D721Med (cell line): ENCODE results near the gene CCDC141.

Experiments
- DNase-seq: peaks from one replicate; pipeline ENCODE4 v3.0.0; 2011; ENCODE audit warnings: low spot score; ENCODE audit not compliant: insufficient read length
- FAIRE-seq: peaks from 2 replicates; lab custom pipeline; 2011; peaks lifted over from hg19 to GRCh38; lab: Jason Lieb, UNC
- TF ChIP-seq, protein P1 (sequence below): IDR thresholded peaks from 2 replicates; pipeline ENCODE4 v1.5.1; 2012; ENCODE audit warnings: mild to moderate bottlenecking, control low read depth; ENCODE audit not compliant: insufficient read depth; ENCODE audit errors: missing control alignments

Gene CCDC141

DNA sequence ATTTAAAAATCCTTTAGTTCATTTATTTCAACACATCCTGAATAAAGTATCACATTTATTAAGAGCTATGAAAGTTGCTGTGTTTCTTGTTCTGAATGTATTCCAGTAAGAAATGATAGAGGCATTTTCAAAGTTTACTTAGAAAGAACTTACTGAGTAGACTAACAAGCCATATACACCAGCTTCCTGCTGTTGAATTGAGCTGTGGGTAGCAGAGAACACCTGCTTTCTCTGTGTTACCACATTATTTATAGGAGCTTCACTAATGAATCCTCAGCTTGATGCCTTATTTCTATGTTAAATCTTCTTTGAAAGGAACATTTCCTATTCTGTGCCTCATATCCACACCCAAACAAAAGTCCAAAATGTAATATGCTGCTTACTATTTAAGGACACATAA lies 115.4 kb downstream of the CCDC141 start:
- DNase-seq (no peak), FAIRE-seq (no peak)
- TF ChIP-seq, protein P1, sequence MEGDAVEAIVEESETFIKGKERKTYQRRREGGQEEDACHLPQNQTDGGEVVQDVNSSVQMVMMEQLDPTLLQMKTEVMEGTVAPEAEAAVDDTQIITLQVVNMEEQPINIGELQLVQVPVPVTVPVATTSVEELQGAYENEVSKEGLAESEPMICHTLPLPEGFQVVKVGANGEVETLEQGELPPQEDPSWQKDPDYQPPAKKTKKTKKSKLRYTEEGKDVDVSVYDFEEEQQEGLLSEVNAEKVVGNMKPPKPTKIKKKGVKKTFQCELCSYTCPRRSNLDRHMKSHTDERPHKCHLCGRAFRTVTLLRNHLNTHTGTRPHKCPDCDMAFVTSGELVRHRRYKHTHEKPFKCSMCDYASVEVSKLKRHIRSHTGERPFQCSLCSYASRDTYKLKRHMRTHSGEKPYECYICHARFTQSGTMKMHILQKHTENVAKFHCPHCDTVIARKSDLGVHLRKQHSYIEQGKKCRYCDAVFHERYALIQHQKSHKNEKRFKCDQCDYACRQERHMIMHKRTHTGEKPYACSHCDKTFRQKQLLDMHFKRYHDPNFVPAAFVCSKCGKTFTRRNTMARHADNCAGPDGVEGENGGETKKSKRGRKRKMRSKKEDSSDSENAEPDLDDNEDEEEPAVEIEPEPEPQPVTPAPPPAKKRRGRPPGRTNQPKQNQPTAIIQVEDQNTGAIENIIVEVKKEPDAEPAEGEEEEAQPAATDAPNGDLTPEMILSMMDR, result no peak

DNA sequence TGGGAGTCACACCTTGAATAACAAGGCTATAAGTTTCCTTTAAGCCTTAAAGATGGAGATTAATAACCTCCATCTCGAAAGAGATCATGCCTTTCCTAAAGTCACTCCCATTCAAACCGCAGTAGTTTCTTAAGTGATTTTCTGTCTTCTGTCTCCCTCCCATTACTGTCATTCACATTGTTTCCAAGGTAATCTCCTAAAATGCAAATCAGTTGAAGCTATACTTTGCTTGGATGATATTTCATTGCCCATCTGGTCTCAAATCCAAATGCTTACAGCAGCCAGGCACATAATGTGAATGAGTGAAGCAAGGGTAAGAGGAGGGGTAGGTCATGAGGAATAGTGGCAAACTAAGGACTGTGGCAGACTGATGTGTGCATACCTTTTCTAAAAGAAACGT lies 116.4 kb downstream of the CCDC141 start:
- TF ChIP-seq, protein P1, result no peak
- FAIRE-seq (peak; percentile 97), DNase-seq (no peak)

DNA sequence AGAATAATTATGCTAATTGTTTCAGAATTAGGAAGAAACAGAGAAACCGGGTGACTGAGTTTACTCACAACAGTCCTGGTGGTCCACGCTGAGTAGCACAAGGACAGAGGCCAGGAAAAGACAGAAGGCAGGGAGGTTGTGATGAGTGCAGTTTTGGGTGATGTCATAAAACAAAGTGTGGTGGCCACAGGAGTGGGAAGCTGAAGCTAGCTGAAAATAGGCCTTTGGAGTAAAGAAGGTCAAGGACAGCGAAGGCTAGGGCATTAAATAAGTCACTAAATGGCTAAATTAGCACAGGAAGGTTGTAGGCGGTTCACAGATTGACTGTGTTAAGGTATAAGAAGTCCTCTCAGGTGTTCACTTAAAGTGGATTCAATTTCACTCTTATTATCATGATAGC lies 121.9 kb downstream of the CCDC141 start:
- FAIRE-seq (no peak), DNase-seq (no peak)
- TF ChIP-seq, protein P1, result no peak

DNA sequence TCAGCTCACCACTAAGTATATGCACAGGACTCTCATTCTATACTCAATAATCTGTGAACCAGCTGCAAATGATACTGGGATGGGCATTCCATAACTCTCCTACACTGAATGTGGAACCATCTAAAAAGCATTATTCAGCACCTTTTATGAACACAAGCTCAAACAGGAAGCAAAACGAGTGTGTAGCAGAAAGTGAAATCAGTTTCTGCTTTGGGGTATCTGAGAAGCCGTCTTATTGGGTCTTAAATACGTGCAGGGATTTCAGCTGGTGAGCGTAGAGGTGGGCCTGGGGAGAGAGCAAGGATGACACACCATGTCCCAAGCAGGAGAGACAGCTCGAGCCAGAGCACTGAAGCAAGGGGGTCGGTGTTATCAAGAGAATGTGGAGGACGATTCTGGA lies 122.8 kb downstream of the CCDC141 start:
- FAIRE-seq (no peak), DNase-seq (no peak)
- TF ChIP-seq, protein P1, result no peak

DNA sequence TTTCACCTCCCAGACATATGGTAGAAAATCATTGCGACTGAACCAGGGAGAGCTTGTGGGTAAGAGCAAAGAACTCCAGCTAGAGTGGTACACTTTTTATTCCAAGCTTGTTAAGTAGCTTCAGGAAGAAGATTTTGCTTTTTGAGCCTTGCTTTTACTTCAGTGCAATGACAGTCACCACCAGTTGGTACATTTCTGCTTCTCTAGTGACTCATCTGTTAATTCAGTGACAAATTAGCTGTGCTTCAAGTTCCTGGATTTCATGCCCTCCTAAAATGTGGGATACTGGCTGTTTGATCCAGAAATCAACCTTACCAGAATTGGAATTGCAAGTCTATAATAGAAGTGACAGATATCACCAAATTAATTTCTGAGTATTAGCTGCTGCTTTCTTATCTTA lies 125.1 kb downstream of the CCDC141 start:
- TF ChIP-seq, protein P1, result no peak
- FAIRE-seq (no peak), DNase-seq (no peak)

DNA sequence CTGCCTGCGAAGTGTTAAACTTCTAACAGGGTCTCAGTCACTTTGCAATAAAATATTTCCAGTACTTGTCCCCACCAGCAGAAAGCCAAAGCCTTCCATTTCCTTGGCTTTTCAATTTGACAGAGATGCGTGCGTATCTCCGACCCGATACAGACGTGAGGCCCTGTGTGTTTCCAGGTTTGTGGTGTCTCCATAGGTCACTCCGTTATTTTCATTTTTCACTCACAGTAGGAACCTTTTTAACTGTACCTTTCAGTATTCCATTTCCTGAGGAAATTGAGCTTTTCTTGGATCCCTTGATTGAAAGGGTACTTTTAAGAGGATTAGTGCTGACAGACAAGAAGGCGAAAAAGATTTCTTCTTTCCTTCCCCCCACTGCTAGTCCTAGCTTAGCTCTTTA lies 126.4 kb downstream of the CCDC141 start:
- FAIRE-seq, result no peak
- no peak for DNase-seq
- TF ChIP-seq, protein P1, result no peak

DNA sequence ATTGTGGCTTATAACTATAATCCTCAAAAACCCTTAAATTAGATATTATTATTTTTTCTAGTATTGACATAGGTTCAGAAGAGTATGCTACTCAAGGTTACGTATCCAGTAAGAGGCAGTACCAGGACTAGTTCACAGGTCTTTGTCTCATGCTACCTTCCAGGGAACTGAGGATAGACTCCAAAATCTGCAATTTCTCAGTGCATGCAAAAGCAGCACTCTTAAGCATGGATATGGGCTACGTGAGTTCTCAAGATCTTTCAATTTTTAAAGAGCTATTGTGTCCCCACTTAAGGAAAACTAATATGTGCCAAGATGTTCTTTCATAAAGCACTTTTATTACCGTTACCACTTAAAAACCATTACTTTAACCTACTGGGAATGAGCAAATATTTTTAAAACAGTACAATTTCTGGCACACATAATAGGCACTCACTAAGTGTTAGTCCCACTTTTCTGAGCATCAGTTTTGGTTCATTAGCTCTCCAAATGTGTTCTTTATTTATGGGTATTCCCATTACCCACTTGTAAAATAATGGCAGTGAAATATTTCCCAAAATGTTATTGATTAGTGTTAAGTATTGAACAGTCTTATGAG lies 128.9 kb downstream of the CCDC141 start:
- FAIRE-seq, result no peak
- TF ChIP-seq, protein P1, result no peak
- no peak for DNase-seq
